ENCODE results near the gene SHISAL2B. TPM values are rescaled to one million over a fixed set of nuclear protein-coding genes. Genes with fewer than 3 reads are reported as not detected.
"Not testable (repeated sequence)": the region's sequence is repeated elsewhere in the genome, so short reads cannot be mapped to it uniquely, and the experiment has no call there.

The SHISAL2B gene
- total RNA-seq, 2 donors from 2014 or later: not detected

- Mint-ChIP-seq H3K27me3 (peaks cover 8% of the 10 kb centered on the region), H3K4me1 (peaks cover 6% of the 10 kb centered on the region), H3K4me3 (no peak overlapping the region), H3K27ac (no peak overlapping the region), H3K36me3 (ENCODE audit: low read depth) (peaks cover 2% of the 10 kb centered on the region)
- ATAC-seq (no peak), DNase-seq (no peak)
- H3K9me3 ChIP-seq (ENCODE audit: control insufficient read depth, low read length, poor library complexity, severe bottlenecking): no peaks in the 10 kb centered on the region
Measured at GRCh38 chr5:64671678-64672077, 18.6 kb upstream of the SHISAL2B start.

- peaks cover 46% of the 10 kb centered on the region for H3K27me3 Mint-ChIP-seq
- no peak overlapping the region for H3K4me3 Mint-ChIP-seq
- no peaks in the 10 kb centered on the region for H3K9me3 ChIP-seq (ENCODE audit: control insufficient read depth, low read length, poor library complexity, severe bottlenecking)
- peaks cover 5% of the 10 kb centered on the region for H3K36me3 Mint-ChIP-seq (ENCODE audit: low read depth)
- peaks cover 6% of the 10 kb centered on the region for H3K4me1 Mint-ChIP-seq
- H3K27ac Mint-ChIP-seq: no peak overlapping the region
- ATAC-seq (no peak), DNase-seq (no peak)
Measured at GRCh38 chr5:64678374-64678773, 11.9 kb upstream of the SHISAL2B start.

GRCh38 chr5:64680289-64680688, 10.0 kb upstream of the SHISAL2B start:
- Mint-ChIP-seq H3K36me3 (ENCODE audit: low read depth) (peaks cover 5% of the 10 kb centered on the region), H3K4me1 (peaks cover 6% of the 10 kb centered on the region), H3K27me3 (peaks cover 46% of the 10 kb centered on the region), H3K27ac (no peak overlapping the region), H3K4me3 (no peak overlapping the region)
- ATAC-seq (no peak), DNase-seq (no peak)
- H3K9me3 ChIP-seq (ENCODE audit: control insufficient read depth, low read length, poor library complexity, severe bottlenecking): no peaks in the 10 kb centered on the region

GRCh38 chr5:64682608-64683007, 7.7 kb upstream of the SHISAL2B start:
- Mint-ChIP-seq H3K27me3 (peaks cover 48% of the 10 kb centered on the region), H3K36me3 (ENCODE audit: low read depth) (peaks cover 3% of the 10 kb centered on the region), H3K4me1 (no peaks in the 10 kb centered on the region)

GRCh38 chr5:64685866-64686265, 4.4 kb upstream of the SHISAL2B start:
- Mint-ChIP-seq H3K27me3 (peaks cover 49% of the 10 kb centered on the region), H3K27ac (no peak overlapping the region), H3K4me1 (peaks cover 6% of the 10 kb centered on the region), H3K4me3 (no peak overlapping the region), H3K36me3 (ENCODE audit: low read depth) (peaks cover 6% of the 10 kb centered on the region)
- no peak for DNase-seq
- no peaks in the 10 kb centered on the region for H3K9me3 ChIP-seq (ENCODE audit: control insufficient read depth, low read length, poor library complexity, severe bottlenecking)
- no peak for ATAC-seq

More at GRCh38 chr5:64682608-64683007, 7.7 kb upstream of the SHISAL2B start:
- DNase-seq: no peak
- H3K9me3 ChIP-seq (ENCODE audit: control insufficient read depth, low read length, poor library complexity, severe bottlenecking): no peaks in the 10 kb centered on the region
- ATAC-seq: no peak
- Mint-ChIP-seq H3K4me3 (no peak overlapping the region), H3K27ac (no peak overlapping the region)

GRCh38 chr5:64688391-64688790, 1.9 kb upstream of the SHISAL2B start:
- Mint-ChIP-seq H3K27me3 (peaks cover 58% of the 10 kb centered on the region), H3K4me1 (peaks cover 6% of the 10 kb centered on the region), H3K36me3 (ENCODE audit: low read depth) (peaks cover 6% of the 10 kb centered on the region), H3K27ac (no peak overlapping the region), H3K4me3 (no peak overlapping the region)
- ATAC-seq: no peak
- DNase-seq: no peak
- H3K9me3 ChIP-seq (ENCODE audit: control insufficient read depth, low read length, poor library complexity, severe bottlenecking): no peaks in the 10 kb centered on the region

- H3K36me3 Mint-ChIP-seq (ENCODE audit: low read depth): peaks cover 6% of the 10 kb centered on the region
- no peak overlapping the region for H3K4me3 Mint-ChIP-seq
- DNase-seq (no peak), ATAC-seq (no peak)
- H3K27me3 Mint-ChIP-seq: peaks cover 64% of the 10 kb centered on the region
- no peak overlapping the region for H3K27ac Mint-ChIP-seq
- no peaks in the 10 kb centered on the region for H3K9me3 ChIP-seq (ENCODE audit: control insufficient read depth, low read length, poor library complexity, severe bottlenecking)
- H3K4me1 Mint-ChIP-seq: peaks cover 6% of the 10 kb centered on the region
Measured at GRCh38 chr5:64688965-64689364, 1.3 kb upstream of the SHISAL2B start.

GRCh38 chr5:64690104-64690416, 243 bp upstream of the SHISAL2B start:
- peaks cover 6% of the 10 kb centered on the region for H3K4me1 Mint-ChIP-seq
- no peak for DNase-seq
- peaks cover 65% of the 10 kb centered on the region for H3K27me3 Mint-ChIP-seq
- ATAC-seq: no peak
- peak overlapping the region; percentile 57 for H3K4me3 Mint-ChIP-seq
- peaks cover 6% of the 10 kb centered on the region for H3K36me3 Mint-ChIP-seq (ENCODE audit: low read depth)
- no peaks in the 10 kb centered on the region for H3K9me3 ChIP-seq (ENCODE audit: control insufficient read depth, low read length, poor library complexity, severe bottlenecking)
- H3K27ac Mint-ChIP-seq: no peak overlapping the region

GRCh38 chr5:64691291-64691690, 988 bp downstream of the SHISAL2B start:
- H3K4me3 Mint-ChIP-seq: no peak overlapping the region
- H3K9me3 ChIP-seq (ENCODE audit: control insufficient read depth, low read length, poor library complexity, severe bottlenecking): no peaks in the 10 kb centered on the region
- ATAC-seq (no peak), DNase-seq (no peak)
- H3K27ac Mint-ChIP-seq: no peak overlapping the region
- H3K4me1 Mint-ChIP-seq: peaks cover 6% of the 10 kb centered on the region
- peaks cover 6% of the 10 kb centered on the region for H3K36me3 Mint-ChIP-seq (ENCODE audit: low read depth)
- peaks cover 61% of the 10 kb centered on the region for H3K27me3 Mint-ChIP-seq

GRCh38 chr5:64693636-64694035, 3.3 kb downstream of the SHISAL2B start:
- no peaks in the 10 kb centered on the region for H3K9me3 ChIP-seq (ENCODE audit: control insufficient read depth, low read length, poor library complexity, severe bottlenecking)
- ATAC-seq (no peak), DNase-seq (no peak)
- H3K4me1 Mint-ChIP-seq: peaks cover 6% of the 10 kb centered on the region
- no peak overlapping the region for H3K4me3 Mint-ChIP-seq
- peaks cover 40% of the 10 kb centered on the region for H3K27me3 Mint-ChIP-seq
- H3K36me3 Mint-ChIP-seq (ENCODE audit: low read depth): peaks cover 6% of the 10 kb centered on the region
- H3K27ac Mint-ChIP-seq: no peak overlapping the region

- H3K4me1 Mint-ChIP-seq; H3K4me3 Mint-ChIP-seq; H3K27ac Mint-ChIP-seq; DNase-seq; ATAC-seq; H3K9me3 ChIP-seq (ENCODE audit: control insufficient read depth, low read length, poor library complexity, severe bottlenecking); H3K36me3 Mint-ChIP-seq (ENCODE audit: low read depth): not testable (repeated sequence)
- H3K27me3 Mint-ChIP-seq: peaks cover 30% of the 10 kb centered on the region
Measured at GRCh38 chr5:64696414-64696813, 6.1 kb downstream of the SHISAL2B start.

GRCh38 chr5:64700765-64701164, 10.5 kb downstream of the SHISAL2B start:
- H3K36me3 Mint-ChIP-seq (ENCODE audit: low read depth): no peaks in the 10 kb centered on the region
- no peaks in the 10 kb centered on the region for H3K9me3 ChIP-seq (ENCODE audit: control insufficient read depth, low read length, poor library complexity, severe bottlenecking)
- DNase-seq: no peak
- ATAC-seq: no peak
- H3K4me1 Mint-ChIP-seq: no peaks in the 10 kb centered on the region
- peaks cover 26% of the 10 kb centered on the region for H3K27me3 Mint-ChIP-seq
- H3K4me3 Mint-ChIP-seq: no peak overlapping the region
- H3K27ac Mint-ChIP-seq: no peak overlapping the region

GRCh38 chr5:64706074-64706473, 15.8 kb downstream of the SHISAL2B start:
- not testable (repeated sequence) for DNase-seq; H3K27ac Mint-ChIP-seq; H3K4me1 Mint-ChIP-seq; H3K36me3 Mint-ChIP-seq (ENCODE audit: low read depth); H3K4me3 Mint-ChIP-seq; ATAC-seq; H3K9me3 ChIP-seq (ENCODE audit: control insufficient read depth, low read length, poor library complexity, severe bottlenecking)
- peaks cover 26% of the 10 kb centered on the region for H3K27me3 Mint-ChIP-seq

GRCh38 chr5:64707191-64707590, 16.9 kb downstream of the SHISAL2B start:
- no peaks in the 10 kb centered on the region for H3K9me3 ChIP-seq (ENCODE audit: control insufficient read depth, low read length, poor library complexity, severe bottlenecking)
- H3K4me3 Mint-ChIP-seq: no peak overlapping the region
- DNase-seq (no peak), ATAC-seq (no peak)
- no peaks in the 10 kb centered on the region for H3K36me3 Mint-ChIP-seq (ENCODE audit: low read depth)
- no peak overlapping the region for H3K27ac Mint-ChIP-seq
- peaks cover 2% of the 10 kb centered on the region for H3K4me1 Mint-ChIP-seq
- H3K27me3 Mint-ChIP-seq: peaks cover 19% of the 10 kb centered on the region

GRCh38 chr5:64714495-64714894, 24.2 kb downstream of the SHISAL2B start:
- H3K27me3 Mint-ChIP-seq; DNase-seq; H3K9me3 ChIP-seq (ENCODE audit: control insufficient read depth, low read length, poor library complexity, severe bottlenecking); ATAC-seq; H3K27ac Mint-ChIP-seq; H3K4me3 Mint-ChIP-seq; H3K36me3 Mint-ChIP-seq (ENCODE audit: low read depth); H3K4me1 Mint-ChIP-seq: not testable (repeated sequence)
